ENCODE data around the gene TMBIM6.
"Not testable (repeated sequence)": the region's sequence is repeated elsewhere in the genome, so short reads cannot be mapped to it uniquely, and the experiment has no call there.

TMBIM6 gene

DNA sequence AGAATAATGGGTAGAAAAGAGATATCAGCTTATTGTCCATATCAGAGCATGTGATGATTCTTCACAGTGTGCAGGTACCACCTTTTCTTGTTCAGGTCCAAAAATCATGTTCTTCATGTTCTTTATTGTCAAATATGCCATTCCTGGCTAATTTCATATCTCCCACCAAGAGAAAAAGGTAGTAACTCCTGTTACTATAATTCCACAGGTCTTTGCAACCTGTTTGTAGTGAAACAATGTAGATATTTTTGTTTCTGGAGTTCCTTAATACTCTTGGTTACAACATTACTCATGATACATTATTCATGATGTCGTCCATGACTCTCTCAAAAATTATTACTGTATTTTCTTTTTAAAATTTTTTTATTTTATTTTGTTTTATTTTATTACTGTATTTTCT lies 11.3 kb upstream of the TMBIM6 start:
- DNase-seq (ENCODE audit: low read depth) = no peak

DNA sequence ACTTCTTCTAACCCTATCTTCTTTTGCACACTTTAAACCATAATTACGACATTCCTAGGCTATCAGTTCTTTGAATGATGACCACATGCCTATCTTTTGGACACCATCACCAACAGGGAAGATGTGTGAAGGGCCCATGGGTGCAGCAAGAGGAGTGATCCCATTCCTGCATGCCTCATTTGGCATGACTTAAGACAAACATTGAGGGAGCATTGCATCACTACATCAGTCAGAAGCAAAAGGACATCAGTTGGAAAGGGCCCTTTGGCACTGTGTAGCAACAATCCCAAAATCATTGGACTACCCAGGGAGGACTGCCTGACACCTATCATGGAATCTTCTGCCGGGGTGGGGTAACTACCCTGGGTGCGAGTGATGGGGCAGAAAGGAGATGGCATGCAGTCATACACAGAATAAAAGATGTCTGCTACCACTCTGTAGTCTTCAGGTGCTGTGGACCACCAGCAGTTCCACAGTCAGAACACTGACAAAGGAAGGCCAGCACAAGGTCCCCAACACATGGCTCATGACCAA lies 10.7 kb upstream of the TMBIM6 start:
- no peak for DNase-seq (ENCODE audit: low read depth)

DNA sequence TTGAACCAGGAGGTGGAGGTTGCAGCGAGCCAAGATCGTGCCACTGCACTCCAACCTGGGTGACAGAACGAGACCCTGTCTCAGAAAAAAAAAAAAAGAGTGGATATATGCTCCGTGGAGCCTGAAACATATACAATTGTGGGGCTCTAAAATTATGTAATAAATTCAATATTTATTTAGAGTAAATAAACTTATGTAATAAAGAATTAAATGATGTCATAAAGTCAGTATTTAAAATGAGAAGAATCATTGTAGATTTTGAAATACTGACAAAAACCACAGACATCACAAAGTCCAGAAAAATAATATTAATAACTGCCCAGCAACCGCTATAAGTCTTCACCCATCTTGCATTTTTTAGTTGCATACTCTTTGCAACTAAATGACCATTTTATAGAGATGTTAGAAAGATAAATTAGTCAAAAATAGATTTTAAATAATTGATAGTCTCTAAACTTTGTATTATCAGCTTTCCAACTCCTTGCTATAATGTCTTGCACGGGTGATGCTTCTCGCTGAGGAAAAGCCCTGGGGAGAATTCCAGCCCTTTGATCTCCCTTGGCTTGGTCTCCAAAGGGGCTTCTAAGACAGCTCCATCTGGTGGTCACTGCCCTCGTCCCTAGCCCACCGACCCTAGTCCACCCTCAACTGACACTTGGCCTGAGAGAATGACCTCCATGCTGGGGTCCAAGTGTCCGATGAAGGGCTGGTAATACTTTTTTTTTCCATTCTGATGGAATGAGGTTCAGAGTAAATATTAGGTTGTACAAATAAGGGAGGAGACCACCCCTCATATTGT lies 7.9 kb upstream of the TMBIM6 start:
- DNase-seq (ENCODE audit: low read depth) = no peak

DNA sequence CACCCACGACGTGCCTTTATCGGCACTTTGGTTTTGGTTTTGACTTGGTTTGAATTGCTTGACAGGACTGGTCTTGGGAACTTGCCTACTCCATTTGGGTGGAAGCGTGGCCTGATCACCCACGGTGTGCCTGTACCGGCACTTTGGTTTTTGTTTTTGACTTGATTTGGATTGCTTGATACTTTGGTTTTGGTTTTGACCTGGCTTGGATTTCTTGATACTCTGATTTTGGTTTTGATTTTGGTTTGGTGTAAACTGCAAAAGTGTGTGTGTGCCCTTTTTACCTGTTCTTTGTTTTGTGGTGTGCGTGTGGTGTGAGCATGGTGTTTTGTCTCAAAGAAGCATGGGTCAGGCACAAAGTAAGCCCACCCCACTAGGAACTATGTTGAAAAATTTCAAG lies 6.5 kb upstream of the TMBIM6 start:
- DNase-seq (ENCODE audit: low read depth) = not testable (repeated sequence)

DNA sequence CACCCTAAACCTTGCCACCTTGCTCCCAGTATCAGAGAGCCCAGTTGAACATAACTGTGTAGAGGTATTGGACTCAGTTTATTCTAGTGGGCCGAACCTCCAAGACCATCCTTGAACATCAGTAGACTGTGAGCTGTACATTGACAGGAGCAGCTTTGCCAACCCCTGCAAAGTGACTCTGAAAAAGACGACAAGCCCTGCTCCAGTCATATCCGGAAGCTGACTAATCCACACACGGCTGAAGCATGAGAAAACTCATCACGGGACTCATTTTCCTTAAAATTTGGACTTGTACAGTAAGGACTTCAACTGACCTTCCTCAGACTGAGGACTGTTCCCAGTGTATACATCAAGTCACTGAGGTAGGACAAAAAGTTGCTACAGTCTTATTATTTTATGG lies 2.6 kb upstream of the TMBIM6 start:
- DNase-seq (ENCODE audit: low read depth) = not testable (repeated sequence)

DNA sequence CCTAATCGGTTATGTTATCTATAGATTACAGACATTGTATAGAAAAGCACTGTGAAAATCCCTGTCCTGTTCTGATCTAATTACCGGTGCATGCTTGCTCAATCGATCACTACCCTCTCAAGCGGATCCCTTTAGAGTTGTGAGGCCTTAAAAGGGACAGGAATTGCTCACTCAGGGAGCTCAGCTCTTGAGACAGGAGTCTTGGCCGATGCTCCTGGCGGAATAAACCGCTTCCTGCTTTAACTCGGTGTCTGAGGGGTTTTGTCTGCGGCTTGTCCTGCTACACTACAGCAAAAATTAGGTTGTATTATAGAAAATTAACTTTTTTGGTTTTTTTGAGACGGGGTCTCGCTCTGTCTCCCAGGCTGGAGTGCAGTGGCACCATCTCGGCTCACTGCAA lies 1.1 kb upstream of the TMBIM6 start:
- not testable (repeated sequence) for DNase-seq (ENCODE audit: low read depth)

DNA sequence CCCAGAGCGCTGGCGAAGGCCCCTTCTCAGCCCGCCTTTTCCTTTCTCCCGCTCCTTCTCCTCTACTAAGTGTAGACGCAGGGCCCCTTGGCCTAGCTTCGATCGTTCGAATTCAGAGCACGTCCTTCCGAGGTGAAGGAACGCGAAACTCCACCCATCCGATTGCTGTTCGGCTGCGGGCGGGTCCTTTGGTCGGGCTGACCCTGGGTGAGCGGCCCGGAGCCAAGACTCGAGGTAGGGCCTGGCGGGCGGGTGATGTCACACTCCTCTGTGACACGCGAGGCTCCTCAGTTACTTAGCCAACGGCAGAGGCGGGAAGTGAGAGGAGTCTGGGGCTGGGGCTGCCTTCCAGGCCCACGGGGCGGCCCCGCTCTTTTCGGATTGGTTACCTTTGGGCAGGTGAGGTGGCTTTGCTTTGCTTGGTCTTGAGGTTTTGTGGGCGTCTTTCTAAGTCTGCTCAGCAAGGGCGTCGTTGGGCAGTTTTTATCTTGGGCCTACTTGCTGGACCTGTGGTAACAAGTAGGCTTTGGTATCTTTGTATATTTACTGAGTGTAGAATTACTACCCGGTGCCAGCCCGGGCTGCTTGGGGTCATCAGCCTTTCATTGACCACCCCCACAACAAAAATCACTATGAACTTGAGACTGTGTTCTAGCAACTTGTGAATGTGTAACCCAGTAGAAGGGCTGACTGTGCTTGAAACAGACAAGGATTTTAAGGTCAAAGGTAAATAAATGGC lies 694 bp downstream of the TMBIM6 start:
- DNase-seq (ENCODE audit: low read depth) = peak; percentile 80

DNA sequence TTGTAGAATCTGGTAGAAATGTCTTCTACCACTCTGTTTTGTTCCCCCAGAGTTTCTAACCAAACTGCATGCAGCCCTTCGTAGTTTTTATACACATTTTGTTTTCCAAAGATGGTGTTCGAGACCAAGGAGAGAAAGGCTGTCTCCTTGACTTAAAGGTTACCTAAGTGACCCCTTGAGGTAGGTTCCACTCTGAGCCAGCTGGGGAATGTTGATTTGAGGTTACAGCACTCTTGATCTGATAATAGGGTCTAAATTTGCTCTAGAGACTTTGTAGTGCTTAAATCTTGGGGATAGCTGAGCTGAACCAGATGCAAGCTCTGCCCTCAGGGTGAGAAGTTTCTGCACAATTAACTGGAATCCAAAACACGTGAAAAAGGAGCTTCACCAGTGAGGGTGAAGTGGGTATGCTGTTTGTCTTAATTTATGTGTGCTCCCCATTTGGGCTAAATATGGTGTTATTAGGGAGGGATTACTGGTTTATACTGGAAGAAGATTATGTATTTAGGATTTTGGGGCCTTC lies 3.1 kb downstream of the TMBIM6 start:
- DNase-seq (ENCODE audit: low read depth) = no peak

DNA sequence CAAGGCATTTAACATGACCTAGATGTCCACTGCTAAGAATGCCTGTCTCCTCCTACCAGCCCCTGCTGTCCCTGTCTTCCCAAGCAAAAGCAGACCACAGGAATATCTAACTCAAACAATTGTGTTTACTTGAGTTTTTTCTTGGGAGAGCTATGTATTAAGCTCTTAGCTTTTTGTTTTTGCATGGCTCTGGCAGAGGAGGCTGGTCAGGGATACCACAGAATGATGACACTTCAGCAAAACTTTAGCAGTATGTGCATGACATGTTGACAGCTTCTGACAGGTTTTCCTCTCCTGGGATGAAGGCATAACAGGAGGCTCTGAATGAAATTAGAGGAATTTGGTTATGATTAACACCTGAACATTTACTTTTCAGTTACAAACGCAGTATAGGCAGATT lies 6.9 kb downstream of the TMBIM6 start:
- DNase-seq (ENCODE audit: low read depth) = no peak

DNA sequence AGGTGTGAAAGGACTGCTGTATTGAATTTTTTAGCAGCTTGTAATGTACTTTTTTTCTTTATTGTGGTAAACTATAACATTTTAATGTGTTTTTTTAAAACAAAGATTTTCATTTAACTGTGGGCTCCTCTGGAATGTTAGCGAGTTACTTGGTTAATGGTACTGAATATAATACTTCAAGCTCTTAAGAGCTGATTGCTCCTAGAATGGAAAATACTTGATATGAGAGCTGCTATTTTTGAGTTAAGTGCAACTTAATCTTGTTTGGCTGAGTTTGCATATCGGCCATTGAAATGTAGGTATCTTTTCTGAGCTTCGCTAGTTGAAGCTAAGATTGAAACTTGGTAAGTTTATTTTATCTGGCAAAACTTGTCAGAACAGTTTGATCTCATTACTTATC lies 7.4 kb downstream of the TMBIM6 start:
- DNase-seq (ENCODE audit: low read depth) = no peak

DNA sequence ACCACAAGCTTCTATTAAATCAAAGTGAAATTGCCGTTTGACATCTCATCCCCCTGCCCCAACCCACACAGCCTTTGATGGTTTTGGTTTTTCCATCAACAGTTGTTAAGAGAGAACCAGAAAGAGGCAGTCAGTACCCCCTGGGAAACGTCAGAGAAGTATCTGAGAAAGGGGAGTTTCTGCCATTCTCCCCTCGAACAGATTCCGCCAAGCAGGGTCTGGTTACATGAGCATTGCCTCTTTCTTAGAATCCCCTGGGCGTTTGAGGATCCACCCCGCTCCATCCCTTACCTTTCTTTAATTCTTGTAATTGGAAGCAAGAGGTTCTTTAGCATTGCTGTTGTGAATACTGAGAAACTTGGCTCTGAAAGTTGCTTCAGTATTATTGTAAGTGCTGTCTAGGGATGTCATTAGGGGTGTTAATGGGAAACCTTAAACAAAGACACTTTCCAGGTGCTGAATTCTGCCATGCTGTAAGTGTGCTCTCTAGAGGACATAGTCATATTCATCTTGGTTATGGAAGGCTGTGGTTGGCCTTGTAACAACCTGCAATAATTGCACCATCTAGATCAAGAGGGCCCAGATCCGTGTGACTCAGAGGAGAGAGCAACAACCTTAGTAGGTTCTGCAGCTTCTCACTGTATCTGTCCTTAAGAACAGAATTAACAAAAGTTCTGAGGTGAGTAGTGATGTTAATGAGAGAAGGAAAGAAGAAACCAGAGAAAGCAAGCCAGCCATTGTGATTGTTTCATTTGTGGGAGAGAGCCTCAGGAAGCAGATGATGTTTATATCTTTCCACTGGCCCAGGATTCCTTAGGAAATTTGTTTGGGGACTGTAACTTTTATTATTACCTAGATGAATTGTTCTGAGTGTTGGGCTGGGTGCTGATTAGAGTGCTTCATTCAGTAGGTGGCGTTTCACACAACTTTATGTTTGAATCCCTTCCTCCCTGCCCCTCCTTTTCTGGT lies 9.0 kb downstream of the TMBIM6 start:
- DNase-seq (ENCODE audit: low read depth) = no peak

DNA sequence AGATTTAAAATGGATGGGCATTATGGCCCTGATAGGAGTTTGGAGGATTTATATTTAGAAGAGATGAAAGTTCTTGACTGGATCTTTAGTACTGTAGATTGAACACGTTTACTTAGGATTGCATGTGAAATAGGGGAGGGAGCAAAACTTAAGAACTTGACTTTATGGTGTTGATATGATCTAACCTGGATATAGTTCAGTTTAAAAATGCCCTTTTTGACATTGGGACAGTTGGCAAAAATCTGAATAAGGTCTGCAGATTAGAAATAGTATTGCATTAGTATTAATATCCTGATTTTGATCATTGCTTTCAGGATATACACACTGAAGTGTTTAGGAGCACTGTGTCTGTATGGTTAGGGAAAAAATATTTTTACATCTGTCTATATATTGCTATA lies 9.6 kb downstream of the TMBIM6 start:
- DNase-seq (ENCODE audit: low read depth) = no peak

DNA sequence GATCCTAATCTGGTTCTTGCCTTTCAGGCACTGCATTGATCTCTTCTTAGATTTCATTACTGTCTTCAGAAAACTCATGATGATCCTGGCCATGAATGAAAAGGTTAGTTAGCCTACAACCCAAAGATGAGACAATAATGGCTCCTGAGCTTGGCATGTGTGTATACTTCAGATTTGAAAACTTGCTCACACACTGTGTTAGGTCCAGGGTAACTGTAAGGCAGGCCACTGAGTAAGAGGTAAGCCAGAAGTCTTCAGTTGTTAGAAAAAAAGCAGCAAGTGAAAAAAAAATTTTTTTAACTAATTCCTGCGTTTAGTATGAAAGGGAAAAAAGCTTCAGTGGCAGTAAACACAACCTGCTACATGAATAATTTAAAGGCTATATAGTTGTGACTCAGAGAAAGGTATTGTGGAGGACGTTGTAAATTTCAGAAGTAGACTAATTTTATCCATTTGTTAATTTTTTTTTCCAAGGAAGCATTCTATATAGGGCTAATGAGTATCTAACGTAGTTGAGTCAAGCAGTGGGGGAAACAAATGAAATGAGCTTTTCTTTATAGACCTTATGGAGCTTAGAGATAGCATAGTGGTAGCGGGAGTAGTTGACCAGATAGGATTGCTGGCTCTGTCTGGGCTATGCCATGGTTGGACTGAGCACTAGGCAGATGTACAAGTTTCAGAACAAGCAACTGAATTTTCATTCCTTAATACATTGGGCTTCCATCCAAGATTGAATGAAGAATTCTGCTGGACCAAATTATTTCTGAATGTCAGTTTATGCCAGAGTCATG lies 20.5 kb downstream of the TMBIM6 start:
- no peak for DNase-seq (ENCODE audit: low read depth)

DNA sequence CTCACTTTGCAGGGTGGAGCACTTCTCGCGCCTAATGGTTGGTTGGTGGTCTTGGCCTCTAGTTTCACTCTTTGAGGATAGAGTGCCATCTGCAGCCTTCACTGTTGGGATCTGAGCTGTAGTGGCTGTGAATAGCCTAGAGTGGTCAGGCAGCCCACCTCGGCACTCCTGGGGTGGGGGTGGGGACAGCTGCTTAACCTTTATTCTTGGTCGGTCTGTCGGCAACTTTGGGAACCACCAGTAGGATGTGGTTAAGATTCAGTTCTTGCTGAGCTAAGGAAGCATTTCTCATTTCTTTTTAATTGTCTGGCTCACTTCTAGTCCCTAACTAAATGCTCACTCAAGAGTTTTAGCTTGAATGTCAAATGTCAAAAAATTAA lies 21.1 kb downstream of the TMBIM6 start:
- DNase-seq (ENCODE audit: low read depth) = no peak

DNA sequence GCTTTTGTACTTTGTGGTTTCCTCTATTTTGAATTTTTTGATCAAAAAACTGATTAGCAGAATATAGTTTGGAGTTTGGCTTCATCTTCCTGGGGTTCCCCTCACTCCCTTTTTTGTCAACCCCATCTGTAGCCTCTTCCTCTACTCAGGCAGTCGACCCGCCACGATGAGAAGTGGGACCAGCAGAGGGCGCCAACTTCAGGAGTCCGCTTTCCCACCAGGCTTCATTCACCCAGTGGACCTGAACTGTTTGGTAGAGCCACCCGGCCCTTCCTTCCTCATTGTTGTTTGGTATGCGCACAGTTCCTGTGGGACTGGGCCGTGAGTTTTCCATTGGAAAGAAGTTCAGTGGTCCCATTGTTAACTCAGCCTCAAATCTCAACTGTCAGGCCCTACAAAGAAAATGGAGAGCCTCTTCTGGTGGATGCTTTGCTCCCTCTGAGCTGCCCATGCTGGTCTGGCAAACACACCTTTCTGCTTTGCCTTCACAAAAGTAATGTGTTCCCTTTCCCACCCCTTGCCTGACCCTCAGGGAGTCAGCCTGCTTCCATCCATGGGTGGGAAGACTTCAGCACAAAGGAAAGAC lies 21.7 kb downstream of the TMBIM6 start:
- peak; percentile 48 for DNase-seq (ENCODE audit: low read depth)

DNA sequence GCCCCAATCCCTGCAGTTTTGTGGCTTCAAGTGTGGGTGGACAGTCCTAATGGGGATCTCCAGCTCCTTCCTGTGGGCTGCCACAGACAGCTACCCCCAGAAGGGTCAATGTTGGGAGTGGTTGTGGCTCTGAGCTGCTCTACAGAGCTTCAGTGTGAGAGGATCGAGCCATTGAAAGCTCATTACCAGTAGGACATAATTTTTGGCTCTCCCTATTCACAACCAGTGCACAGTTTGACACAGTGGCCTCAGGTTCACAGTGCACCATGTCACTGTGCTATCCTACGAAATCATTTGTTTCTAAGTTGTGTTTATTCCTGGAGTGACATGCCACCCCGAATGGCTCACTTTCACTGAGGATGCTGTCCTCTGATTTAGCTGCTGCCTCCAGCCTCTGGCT lies 22.8 kb downstream of the TMBIM6 start:
- no peak for DNase-seq (ENCODE audit: low read depth)

DNA sequence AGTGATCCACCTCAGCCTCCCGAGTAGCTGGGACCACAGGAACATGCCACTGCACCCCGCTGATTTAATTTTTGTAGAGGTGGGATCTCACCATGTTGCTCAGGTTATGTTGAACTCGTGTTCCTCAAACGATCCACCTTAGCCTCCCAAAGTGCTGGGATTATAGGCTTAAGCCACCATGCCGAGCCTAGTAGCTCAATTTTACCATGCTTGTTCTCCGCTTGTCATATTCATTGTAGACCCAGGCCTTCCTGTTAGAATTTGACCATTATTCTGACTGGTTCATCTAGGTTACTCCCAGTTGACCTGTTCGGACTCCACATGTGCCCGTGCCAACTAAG lies 24.7 kb downstream of the TMBIM6 start:
- no peak for DNase-seq (ENCODE audit: low read depth)

DNA sequence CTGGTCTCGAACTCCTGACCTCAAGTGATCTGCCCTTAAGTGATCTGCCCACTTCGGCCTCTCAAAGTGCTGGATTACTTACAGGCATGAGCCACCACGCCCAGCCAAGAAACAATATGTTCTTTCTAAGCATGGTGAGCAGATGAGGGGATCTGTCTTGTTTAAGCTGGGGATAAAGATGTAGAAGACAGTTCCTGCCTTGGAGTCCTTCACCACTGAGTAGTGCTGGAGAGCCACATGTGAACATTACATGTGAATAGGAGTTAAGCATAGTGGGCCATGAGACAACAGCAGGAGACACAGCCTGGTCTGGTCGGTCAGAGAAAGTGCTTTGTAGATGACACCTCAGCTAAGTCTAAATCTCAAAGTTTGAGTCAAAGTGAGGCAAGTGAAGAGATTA lies 26.0 kb downstream of the TMBIM6 start:
- no peak for DNase-seq (ENCODE audit: low read depth)

DNA sequence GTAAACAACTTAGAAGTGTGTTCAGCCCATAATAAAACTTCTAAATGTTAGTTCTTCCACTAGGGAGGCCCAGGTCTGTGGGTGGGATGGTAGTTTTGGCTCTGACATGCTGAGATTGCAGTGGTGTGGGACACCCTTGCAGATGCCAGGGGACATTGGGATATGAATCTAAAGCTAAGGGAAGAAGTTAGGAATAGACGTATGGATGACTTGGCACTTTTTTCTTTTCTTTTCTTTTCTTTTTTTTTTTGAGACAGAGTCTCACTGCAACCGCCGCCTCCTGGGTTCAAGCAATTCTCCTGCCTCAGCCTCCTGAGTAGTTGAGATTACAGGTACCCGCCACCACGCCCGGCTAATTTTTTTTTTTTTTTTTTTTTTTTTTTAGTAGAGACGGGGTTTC lies 31.7 kb downstream of the TMBIM6 start:
- not testable (repeated sequence) for DNase-seq (ENCODE audit: low read depth)

DNA sequence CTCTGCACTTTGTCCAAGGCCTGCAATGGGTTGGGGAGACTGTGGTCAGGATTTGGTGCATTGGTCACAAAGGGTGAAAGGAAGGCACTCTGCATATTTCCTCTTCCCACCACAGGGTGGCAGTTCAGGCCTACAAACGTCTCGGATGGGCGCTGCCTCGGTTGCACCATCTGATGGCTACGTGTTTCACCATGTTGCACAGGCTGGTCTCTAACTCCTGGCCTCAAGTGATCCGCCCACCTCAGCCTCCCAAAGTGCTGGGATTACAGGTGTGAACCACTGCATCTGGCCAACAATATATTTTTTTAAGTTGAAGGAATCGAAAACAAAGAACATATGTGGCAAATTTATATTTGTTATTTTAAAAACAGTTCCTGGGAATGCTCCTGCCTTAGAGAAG lies 35.1 kb downstream of the TMBIM6 start:
- DNase-seq (ENCODE audit: low read depth) = peak; percentile 13

DNA sequence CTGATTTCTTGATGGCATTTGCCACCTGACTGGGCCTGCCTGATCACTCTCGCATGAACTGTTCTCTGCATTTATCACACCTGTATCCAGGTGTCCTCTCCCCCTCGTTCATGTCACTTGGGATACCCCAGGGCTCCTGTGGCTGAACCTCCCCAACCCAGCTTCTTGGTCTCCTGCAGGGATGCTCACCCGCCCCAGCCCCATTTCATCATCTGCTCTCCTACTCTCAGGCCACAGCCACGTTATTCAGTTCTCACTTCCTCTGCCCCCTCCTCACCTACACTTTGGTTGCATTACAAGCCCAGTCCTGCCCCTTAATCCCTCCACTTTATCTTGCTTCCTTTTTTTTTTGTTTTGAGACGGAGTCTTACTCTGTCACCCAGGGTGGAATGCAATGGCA lies 35.5 kb downstream of the TMBIM6 start:
- no peak for DNase-seq (ENCODE audit: low read depth)

All from stimulated activated CD8-positive, alpha-beta memory T cell treated with anti-CD3 and anti-CD28 coated beads, Interleukin-12 subunit alpha, Interleukin-12 subunit beta, amount 100 ng/mL, for 4 hours (primary cell).